ENCODE measurements around the gene OBP2A. TPM values are rescaled to one million over a fixed set of nuclear protein-coding genes. Genes with fewer than 3 reads are reported as not detected.

The OBP2A gene
- total RNA-seq, 4 donors from 2014 or later, result not detected

DNA sequence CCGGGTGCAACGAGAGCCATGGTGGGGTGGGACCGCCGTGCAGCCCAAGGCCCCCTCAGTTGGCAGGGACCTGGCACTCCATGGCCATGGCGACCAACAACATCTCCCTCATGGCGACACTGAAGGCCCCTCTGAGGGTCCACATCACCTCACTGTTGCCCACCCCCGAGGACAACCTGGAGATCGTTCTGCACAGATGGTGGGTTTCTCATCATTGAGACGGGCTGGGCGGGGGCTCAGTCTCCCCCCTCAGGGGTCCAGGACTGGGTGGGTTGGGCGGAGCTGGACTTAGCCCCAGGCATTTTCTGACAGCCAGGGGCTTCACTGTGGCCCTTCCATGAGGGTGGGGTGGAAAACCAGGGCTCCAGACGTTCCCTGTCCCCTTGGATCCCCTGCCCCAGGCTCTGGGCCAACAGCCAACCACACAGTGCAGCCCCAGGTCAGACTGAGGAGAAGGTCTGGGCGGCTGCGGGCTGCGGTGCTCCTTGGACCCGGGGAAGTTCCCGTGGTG lies 16.4 kb downstream of the OBP2A start:
- H3K4me1 ChIP-seq, result no peaks in the 10 kb centered on the region
- peak in 1 of 3 donors; percentile 30 for DNase-seq
- H3K27me3 ChIP-seq, result no peaks in the 10 kb centered on the region
- no peak overlapping the region for H3K4me3 ChIP-seq
- TF ChIP-seq, protein P1, sequence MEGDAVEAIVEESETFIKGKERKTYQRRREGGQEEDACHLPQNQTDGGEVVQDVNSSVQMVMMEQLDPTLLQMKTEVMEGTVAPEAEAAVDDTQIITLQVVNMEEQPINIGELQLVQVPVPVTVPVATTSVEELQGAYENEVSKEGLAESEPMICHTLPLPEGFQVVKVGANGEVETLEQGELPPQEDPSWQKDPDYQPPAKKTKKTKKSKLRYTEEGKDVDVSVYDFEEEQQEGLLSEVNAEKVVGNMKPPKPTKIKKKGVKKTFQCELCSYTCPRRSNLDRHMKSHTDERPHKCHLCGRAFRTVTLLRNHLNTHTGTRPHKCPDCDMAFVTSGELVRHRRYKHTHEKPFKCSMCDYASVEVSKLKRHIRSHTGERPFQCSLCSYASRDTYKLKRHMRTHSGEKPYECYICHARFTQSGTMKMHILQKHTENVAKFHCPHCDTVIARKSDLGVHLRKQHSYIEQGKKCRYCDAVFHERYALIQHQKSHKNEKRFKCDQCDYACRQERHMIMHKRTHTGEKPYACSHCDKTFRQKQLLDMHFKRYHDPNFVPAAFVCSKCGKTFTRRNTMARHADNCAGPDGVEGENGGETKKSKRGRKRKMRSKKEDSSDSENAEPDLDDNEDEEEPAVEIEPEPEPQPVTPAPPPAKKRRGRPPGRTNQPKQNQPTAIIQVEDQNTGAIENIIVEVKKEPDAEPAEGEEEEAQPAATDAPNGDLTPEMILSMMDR (IDR thresholded peaks at IDR 0.05), result no peak
- no peaks in the 10 kb centered on the region for H3K36me3 ChIP-seq
- no peaks in the 10 kb centered on the region for H3K9me3 ChIP-seq
- no peak overlapping the region for H3K27ac ChIP-seq

DNA sequence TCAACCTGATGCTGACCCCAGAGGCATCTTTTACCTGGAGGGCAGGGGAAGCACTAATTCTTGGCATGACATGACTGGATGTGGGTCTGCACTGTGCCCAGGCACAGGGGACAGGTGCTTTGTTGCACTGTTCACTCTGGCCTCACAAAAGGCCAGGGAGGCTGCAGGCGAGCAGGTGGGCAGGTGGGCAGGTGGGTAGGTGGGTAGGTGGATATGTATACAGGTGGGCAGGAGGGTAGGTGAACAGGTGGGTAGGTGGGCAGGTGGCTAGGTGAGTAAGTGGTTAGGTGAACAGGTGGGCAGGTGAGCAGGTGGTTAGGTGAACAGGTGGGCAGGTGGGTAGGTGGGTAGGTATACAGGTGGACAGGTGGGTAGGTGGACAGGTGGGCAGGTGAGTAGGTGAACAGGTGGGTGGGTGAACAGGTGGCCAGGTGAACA lies 17.1 kb downstream of the OBP2A start:
- Histone ChIP-seq H3K4me3 (no peak overlapping the region), H3K4me1 (no peaks in the 10 kb centered on the region)

DNA sequence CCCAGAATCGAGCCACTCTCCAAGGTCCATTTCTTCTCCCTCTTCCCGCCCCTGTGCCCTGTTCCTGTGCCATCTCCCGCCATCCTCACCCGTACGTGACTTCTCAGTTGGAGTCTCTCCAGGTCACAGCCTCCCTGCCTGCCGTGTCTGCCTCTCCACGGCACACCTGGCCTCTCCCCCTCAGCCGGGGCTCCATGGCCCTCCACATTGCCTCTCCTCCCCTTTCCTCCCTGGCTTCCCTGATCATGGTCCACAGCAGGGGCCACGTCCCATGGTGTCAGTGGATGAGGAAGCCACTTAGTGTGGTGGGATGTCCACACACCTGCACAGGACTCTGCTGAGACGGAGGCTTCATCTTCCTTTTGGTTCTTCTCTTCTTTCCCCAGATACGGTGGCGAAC lies 17.9 kb downstream of the OBP2A start:
- H3K27me3 ChIP-seq, result no peaks in the 10 kb centered on the region
- no peaks in the 10 kb centered on the region for H3K36me3 ChIP-seq
- no peak overlapping the region for H3K4me3 ChIP-seq
- DNase-seq, result peak in 1 of 3 donors; percentile 19
- no peak for TF ChIP-seq POLR2A (IDR thresholded peaks at IDR 0.05)
- TF ChIP-seq, protein P1 (IDR thresholded peaks at IDR 0.05), result no peak
- no peaks in the 10 kb centered on the region for H3K4me1 ChIP-seq
- no peak overlapping the region for H3K27ac ChIP-seq
- H3K9me3 ChIP-seq, result no peaks in the 10 kb centered on the region

More for the DNA sequence above, 17.1 kb downstream of the OBP2A start:
- peak in 1 of 3 donors; percentile 24 for DNase-seq
- no peaks in the 10 kb centered on the region for H3K27me3 ChIP-seq
- H3K27ac ChIP-seq, result no peak overlapping the region
- TF ChIP-seq, protein P1 (IDR thresholded peaks at IDR 0.05), result no peak
- TF ChIP-seq POLR2A (IDR thresholded peaks at IDR 0.05), result no peak
- H3K36me3 ChIP-seq, result no peaks in the 10 kb centered on the region
- no peaks in the 10 kb centered on the region for H3K9me3 ChIP-seq

DNA sequence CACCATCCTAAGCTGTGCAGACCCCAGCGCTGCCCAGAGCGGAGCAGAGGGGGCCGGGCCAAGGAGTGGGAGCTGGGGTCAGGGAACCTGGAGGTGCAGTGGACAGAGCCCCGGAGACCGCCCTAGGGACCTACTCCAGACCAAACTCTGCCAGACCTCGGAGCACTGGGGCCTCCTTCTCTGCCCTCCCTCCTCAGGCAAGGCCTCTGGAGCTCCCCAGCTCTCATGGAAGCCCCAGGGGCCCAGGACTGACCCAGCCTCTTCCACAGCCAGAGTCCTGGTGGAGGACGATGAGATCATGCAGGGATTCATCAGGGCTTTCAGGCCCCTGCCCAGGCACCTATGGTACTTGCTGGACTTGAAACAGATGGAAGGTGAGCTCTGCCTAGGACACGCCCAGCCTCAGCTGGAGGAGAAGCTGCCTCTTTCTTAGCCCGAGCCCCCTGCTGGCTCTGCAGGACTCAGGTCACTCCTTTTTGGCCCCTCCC lies 19.3 kb downstream of the OBP2A start:
- Histone ChIP-seq H3K36me3 (no peaks in the 10 kb centered on the region), H3K4me3 (no peak overlapping the region), H3K27me3 (no peaks in the 10 kb centered on the region), H3K27ac (no peak overlapping the region), H3K9me3 (no peaks in the 10 kb centered on the region), H3K4me1 (no peaks in the 10 kb centered on the region)
- TF ChIP-seq POLR2A (IDR thresholded peaks at IDR 0.05), result no peak
- TF ChIP-seq, protein P1 (IDR thresholded peaks at IDR 0.05), result no peak
- DNase-seq, result peak in 1 of 3 donors; percentile 28

DNA sequence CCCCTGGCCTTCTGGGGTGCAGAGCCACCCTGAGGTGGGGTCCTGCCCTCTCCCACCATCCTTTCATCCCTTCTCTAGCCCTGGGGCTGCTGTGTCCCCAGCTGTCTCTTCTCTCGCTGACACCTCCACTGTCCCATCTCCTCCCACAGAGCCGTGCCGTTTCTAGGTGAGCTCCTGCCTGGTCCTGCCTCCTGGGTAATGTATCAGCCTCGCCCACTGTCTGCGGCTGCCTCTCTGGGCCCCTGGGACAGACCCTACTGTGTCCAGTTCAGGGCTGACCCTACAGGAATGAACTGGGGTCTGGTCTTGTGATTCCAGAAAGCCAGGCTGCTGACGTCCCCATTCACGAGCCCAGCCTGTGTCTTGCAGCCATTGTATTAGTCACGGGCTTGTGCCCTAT lies 19.7 kb downstream of the OBP2A start:
- Histone ChIP-seq H3K4me1 (no peaks in the 10 kb centered on the region), H3K9me3 (no peaks in the 10 kb centered on the region), H3K27me3 (no peaks in the 10 kb centered on the region), H3K4me3 (no peak overlapping the region), H3K27ac (no peak overlapping the region), H3K36me3 (no peaks in the 10 kb centered on the region)
- peak in 1 of 3 donors; percentile 14 for DNase-seq
- no peak for TF ChIP-seq POLR2A (IDR thresholded peaks at IDR 0.05)
- TF ChIP-seq, protein P1 (IDR thresholded peaks at IDR 0.05), result no peak

Measured in Peyer's patch (tissue), 4 donors.